ENCODE results near the gene CCND1. TPM values are rescaled to one million over a fixed set of nuclear protein-coding genes. Genes with fewer than 3 reads are reported as not detected.

Gene CCND1
- total RNA-seq, 2 experiments from 2014 or later = 0.68 TPM; not detected in 1

DNA sequence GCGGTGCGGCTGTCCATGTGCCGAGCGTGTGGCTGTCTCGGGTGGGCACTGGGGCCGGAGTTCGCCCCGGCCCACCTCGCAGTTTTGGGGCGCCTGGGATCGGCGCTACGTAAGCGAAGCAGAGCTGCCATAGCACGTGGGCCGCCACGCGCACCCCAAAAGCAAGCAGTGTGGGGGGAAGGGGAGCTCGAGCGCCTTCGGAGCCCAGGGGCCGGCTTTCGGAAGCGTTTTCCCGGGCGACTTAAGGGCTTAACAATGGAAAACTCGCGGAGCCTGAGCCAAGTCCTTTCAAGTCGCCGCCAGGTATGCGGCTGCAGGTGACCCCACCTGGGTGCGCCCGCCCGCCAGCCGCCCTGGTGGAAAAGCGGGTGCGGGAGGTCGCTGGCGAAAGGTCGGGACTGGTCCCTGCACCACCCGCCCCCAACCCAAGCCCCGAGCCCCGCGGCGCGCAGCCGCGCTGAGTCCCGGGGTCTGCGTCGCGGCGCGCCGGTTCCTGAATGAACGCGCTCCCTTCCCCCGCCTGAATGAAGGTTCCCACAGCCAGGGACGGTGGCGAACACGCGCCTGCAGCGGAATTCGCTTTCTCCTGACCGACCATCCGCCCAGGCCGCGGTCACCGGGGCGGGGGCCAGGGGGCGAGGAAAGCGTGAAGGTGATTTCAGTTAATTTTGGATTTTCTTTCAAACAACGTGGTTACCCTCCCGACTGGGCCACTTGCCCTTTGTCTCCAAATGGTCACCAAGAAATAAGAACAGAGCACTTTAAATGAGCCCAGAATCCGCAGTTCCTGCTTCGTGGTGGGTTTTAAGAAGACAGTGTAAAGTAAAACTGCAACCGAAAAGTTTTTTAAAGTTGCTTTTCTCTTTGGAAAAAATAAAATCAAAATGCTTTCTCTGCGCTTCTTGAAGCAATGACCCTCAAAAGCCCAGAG lies 2.8 kb upstream of the CCND1 start:
- Mint-ChIP-seq H3K4me3 (peak overlapping the region; percentile 22), H3K9me3 (ENCODE audit: insufficient read depth) (no peaks in the 10 kb centered on the region), H3K27me3 (ENCODE audit: low read depth) (peaks cover 60% of the 10 kb centered on the region), H3K4me1 (ENCODE audit: low read depth) (peaks cover 22% of the 10 kb centered on the region), H3K27ac (no peak overlapping the region), H3K36me3 (ENCODE audit: low read depth) (no peaks in the 10 kb centered on the region)
- ChIA-PET POLR2A (no interaction called here), CTCF (no interaction called here)
- no peak for ATAC-seq
- no peak for DNase-seq

DNA sequence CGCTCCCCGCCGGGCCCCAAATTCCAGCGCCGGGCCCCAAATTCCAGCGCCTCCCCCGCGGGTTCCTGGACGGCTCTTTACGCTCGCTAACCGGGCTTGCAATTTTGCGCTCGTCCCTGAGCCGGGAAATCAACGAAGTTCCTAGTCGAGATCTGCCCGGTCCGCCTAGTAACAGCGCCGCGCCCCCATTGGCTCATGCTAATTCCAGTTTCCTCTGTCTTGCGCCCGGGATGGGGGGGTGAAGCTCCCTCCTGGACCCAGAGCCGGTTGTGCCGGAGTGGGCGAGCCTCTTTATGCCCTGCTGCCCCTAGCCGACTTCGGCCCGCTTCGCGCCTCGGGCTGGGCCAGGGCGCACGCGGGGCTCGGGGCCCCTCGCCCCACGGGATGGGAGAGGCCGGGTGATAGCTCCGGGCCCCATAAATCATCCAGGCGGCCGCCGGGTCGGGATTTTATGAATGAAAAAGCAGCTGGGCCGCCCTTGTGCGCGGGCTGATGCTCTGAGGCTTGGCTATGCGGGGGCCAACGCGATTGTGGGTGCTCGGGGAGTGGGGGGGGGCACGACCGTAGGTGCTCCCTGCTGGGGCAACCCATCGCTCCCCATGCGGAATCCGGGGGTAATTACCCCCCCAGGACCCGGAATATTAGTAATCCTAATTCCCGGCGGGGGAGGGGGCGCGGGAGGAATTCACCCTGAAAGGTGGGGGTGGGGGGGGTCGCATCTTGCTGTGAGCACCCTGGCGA lies 1.8 kb upstream of the CCND1 start:
- Mint-ChIP-seq H3K36me3 (ENCODE audit: low read depth) (no peaks in the 10 kb centered on the region), H3K4me3 (peak overlapping the region; percentile 8), H3K9me3 (ENCODE audit: insufficient read depth) (no peaks in the 10 kb centered on the region), H3K4me1 (ENCODE audit: low read depth) (peaks cover 22% of the 10 kb centered on the region), H3K27ac (no peak overlapping the region), H3K27me3 (ENCODE audit: low read depth) (peaks cover 54% of the 10 kb centered on the region)
- POLR2A ChIA-PET = no interaction called here
- CTCF ChIA-PET = no interaction called here
- no peak for ATAC-seq
- DNase-seq = no peak

DNA sequence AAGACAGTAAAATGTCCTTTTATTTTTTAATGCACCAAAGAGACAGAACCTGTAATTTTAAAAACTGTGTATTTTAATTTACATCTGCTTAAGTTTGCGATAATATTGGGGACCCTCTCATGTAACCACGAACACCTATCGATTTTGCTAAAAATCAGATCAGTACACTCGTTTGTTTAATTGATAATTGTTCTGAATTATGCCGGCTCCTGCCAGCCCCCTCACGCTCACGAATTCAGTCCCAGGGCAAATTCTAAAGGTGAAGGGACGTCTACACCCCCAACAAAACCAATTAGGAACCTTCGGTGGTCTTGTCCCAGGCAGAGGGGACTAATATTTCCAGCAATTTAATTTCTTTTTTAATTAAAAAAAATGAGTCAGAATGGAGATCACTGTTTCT lies 1.1 kb upstream of the CCND1 start:
- Mint-ChIP-seq H3K27me3 (ENCODE audit: low read depth) (peaks cover 49% of the 10 kb centered on the region), H3K36me3 (ENCODE audit: low read depth) (no peaks in the 10 kb centered on the region), H3K9me3 (ENCODE audit: insufficient read depth) (no peaks in the 10 kb centered on the region), H3K4me3 (no peak overlapping the region), H3K27ac (no peak overlapping the region), H3K4me1 (ENCODE audit: low read depth) (peaks cover 22% of the 10 kb centered on the region)
- POLR2A ChIA-PET = no interaction called here
- DNase-seq = no peak
- CTCF ChIA-PET = no interaction called here
- ATAC-seq = no peak

DNA sequence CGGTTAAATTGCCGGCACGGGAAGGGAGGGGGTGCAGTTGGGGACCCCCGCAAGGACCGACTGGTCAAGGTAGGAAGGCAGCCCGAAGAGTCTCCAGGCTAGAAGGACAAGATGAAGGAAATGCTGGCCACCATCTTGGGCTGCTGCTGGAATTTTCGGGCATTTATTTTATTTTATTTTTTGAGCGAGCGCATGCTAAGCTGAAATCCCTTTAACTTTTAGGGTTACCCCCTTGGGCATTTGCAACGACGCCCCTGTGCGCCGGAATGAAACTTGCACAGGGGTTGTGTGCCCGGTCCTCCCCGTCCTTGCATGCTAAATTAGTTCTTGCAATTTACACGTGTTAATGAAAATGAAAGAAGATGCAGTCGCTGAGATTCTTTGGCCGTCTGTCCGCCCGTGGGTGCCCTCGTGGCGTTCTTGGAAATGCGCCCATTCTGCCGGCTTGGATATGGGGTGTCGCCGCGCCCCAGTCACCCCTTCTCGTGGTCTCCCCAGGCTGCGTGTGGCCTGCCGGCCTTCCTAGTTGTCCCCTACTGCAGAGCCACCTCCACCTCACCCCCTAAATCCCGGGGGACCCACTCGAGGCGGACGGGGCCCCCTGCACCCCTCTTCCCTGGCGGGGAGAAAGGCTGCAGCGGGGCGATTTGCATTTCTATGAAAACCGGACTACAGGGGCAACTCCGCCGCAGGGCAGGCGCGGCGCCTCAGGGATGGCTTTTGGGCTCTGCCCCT lies 529 bp upstream of the CCND1 start:
- Mint-ChIP-seq H3K36me3 (ENCODE audit: low read depth) (no peaks in the 10 kb centered on the region), H3K9me3 (ENCODE audit: insufficient read depth) (no peaks in the 10 kb centered on the region), H3K27ac (no peak overlapping the region), H3K27me3 (ENCODE audit: low read depth) (peaks cover 44% of the 10 kb centered on the region), H3K4me1 (ENCODE audit: low read depth) (peaks cover 22% of the 10 kb centered on the region), H3K4me3 (peak overlapping the region; percentile 43)
- ChIA-PET POLR2A (no interaction called here), CTCF (no interaction called here)
- DNase-seq (no peak), ATAC-seq (no peak)

DNA sequence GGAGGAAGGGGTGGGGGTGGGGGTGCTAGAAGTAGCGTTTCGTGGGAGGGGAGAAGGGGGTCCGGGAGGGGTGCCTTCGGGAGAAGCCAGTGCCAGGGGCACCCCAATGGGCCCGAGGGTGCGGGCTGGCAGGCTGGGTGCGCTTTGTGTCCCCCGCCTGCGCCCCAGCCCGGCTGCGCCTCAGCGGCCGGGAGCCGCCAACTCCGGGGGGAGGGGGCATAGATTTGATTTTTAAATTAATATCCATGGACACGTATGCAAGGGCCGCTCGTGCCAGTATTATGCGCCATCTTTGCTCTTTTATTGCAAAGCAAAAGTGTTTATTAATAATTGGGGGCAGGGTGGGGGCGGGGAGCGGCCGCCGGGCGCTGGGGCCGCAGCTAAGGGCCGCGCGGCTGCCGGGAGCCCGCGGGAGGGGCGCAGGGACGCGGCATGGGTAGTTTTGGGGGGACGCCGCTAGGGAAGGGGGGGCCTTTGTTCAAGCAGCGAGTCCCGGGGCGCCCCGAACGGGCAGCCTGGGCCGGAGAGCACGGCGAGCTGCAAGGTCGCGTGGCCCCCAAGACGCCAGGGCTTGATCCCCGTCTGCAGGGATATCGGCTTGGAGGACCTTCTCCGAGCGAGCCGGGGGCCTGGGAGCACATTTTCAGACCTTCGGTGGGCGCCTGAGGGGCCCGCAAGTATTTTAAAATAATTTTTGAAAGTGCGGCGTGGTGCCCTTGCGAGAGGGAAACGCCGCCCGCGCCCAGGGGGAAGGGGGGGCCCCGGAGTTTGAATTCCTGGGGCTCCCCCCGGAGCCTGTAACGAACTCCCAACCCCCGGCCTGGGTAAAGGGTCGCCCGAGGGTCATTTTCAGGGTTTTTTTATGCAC lies 959 bp downstream of the CCND1 start:
- no peaks in the 10 kb centered on the region for H3K36me3 Mint-ChIP-seq (ENCODE audit: low read depth)
- ChIA-PET CTCF (interaction anchor here (1.3 to 3.7 kb wide), 3 partner anchors 330 to 540 kb away, joined by 4 to 23 read pairs (median 14); no protein-coding TSS in a partner anchor), POLR2A (no interaction called here)
- H3K9me3 Mint-ChIP-seq (ENCODE audit: insufficient read depth) = no peaks in the 10 kb centered on the region
- peaks cover 32% of the 10 kb centered on the region for H3K27me3 Mint-ChIP-seq (ENCODE audit: low read depth)
- ATAC-seq (no peak), DNase-seq (no peak)
- peak overlapping the region; percentile 56 for H3K4me3 Mint-ChIP-seq
- peaks cover 20% of the 10 kb centered on the region for H3K4me1 Mint-ChIP-seq (ENCODE audit: low read depth)
- no peak overlapping the region for H3K27ac Mint-ChIP-seq

DNA sequence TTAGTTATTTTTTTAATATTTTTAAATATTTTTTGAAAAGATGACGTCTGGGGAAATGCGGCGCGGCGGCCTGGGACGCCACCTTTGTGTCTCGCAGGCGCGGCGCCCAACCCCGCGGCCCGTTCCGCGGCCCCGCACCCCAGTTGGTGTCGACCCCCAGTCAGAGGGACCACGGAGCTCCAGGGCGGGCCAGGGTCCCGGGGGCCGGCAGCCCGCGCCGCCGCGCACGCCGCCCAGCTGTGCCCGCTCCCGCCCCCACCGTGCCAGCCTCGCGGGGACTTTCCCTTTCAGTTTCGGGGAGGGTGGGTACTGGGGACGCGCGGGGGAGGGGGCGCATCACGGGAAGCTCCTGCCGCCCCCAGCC lies 1.6 kb downstream of the CCND1 start:
- Mint-ChIP-seq H3K4me1 (ENCODE audit: low read depth) (peaks cover 16% of the 10 kb centered on the region), H3K4me3 (peak overlapping the region; percentile 56), H3K27ac (no peak overlapping the region), H3K27me3 (ENCODE audit: low read depth) (peaks cover 29% of the 10 kb centered on the region), H3K36me3 (ENCODE audit: low read depth) (no peaks in the 10 kb centered on the region), H3K9me3 (ENCODE audit: insufficient read depth) (no peaks in the 10 kb centered on the region)
- ChIA-PET CTCF (interaction anchor here (0.7 to 3.7 kb wide), 7 partner anchors 11 to 544 kb away, joined by 3 to 23 read pairs (median 6); no protein-coding TSS in a partner anchor), POLR2A (no interaction called here)
- peak; percentile 41 for ATAC-seq
- peak; percentile 57 for DNase-seq

DNA sequence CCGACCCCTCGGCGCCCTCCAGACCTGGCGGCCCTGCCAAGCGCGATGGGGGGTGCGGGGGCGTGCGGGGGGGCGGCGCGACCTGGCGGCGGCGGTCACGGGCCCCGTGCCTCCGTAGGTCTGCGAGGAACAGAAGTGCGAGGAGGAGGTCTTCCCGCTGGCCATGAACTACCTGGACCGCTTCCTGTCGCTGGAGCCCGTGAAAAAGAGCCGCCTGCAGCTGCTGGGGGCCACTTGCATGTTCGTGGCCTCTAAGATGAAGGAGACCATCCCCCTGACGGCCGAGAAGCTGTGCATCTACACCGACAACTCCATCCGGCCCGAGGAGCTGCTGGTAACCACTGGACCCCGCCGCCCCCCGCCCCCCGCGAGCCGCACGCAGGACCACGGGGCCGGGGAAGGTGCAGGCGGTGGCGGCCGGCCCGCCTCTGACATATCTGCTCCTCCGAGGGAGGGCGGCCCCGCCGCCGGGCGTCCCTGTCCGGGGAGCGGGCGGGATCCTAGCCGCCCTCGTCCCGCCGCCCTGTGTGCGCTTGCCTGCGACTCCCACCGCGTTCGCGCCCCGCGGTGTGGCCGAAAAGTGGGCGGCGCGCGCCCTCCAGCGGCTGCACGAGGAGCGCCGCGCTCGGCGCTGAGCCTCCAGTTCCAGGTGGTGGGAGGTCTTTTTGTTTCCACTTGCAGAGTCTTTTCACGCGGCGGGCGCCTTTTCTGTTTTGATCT lies 2.1 kb downstream of the CCND1 start:
- Mint-ChIP-seq H3K27ac (no peak overlapping the region), H3K9me3 (ENCODE audit: insufficient read depth) (no peaks in the 10 kb centered on the region), H3K4me3 (peak overlapping the region; percentile 67), H3K27me3 (ENCODE audit: low read depth) (peaks cover 24% of the 10 kb centered on the region), H3K36me3 (ENCODE audit: low read depth) (no peaks in the 10 kb centered on the region), H3K4me1 (ENCODE audit: low read depth) (peaks cover 12% of the 10 kb centered on the region)
- DNase-seq (peak; percentile 80), ATAC-seq (peak; percentile 90)
- POLR2A ChIA-PET = no interaction called here
- CTCF ChIA-PET = interaction anchor here (0.7 to 3.7 kb wide), 7 partner anchors 11 to 545 kb away, joined by 3 to 23 read pairs (median 6); no protein-coding TSS in a partner anchor

DNA sequence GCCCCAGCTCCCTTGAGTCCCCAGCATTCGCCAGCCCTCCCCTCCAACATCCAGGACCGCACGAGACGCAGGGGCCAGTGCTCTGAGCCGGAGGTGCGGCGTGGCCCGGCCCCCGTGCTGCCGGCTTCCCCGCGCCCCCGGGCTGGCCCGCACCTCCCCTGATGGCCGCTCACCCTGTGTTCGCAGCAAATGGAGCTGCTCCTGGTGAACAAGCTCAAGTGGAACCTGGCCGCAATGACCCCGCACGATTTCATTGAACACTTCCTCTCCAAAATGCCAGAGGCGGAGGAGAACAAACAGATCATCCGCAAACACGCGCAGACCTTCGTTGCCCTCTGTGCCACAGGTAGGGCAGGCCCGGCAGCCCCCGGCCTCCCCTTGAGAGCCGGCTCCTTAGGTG lies 2.7 kb downstream of the CCND1 start:
- ChIA-PET POLR2A (no interaction called here), CTCF (interaction anchor here (1.0 to 3.7 kb wide), 6 partner anchors 27 to 545 kb away, joined by 3 to 23 read pairs (median 6); no protein-coding TSS in a partner anchor)
- no peak for DNase-seq
- peaks cover 21% of the 10 kb centered on the region for H3K27me3 Mint-ChIP-seq (ENCODE audit: low read depth)
- no peak overlapping the region for H3K27ac Mint-ChIP-seq
- peak overlapping the region; percentile 56 for H3K4me3 Mint-ChIP-seq
- ATAC-seq = peak; percentile 2
- no peaks in the 10 kb centered on the region for H3K36me3 Mint-ChIP-seq (ENCODE audit: low read depth)
- H3K4me1 Mint-ChIP-seq (ENCODE audit: low read depth) = peaks cover 10% of the 10 kb centered on the region
- no peaks in the 10 kb centered on the region for H3K9me3 Mint-ChIP-seq (ENCODE audit: insufficient read depth)

DNA sequence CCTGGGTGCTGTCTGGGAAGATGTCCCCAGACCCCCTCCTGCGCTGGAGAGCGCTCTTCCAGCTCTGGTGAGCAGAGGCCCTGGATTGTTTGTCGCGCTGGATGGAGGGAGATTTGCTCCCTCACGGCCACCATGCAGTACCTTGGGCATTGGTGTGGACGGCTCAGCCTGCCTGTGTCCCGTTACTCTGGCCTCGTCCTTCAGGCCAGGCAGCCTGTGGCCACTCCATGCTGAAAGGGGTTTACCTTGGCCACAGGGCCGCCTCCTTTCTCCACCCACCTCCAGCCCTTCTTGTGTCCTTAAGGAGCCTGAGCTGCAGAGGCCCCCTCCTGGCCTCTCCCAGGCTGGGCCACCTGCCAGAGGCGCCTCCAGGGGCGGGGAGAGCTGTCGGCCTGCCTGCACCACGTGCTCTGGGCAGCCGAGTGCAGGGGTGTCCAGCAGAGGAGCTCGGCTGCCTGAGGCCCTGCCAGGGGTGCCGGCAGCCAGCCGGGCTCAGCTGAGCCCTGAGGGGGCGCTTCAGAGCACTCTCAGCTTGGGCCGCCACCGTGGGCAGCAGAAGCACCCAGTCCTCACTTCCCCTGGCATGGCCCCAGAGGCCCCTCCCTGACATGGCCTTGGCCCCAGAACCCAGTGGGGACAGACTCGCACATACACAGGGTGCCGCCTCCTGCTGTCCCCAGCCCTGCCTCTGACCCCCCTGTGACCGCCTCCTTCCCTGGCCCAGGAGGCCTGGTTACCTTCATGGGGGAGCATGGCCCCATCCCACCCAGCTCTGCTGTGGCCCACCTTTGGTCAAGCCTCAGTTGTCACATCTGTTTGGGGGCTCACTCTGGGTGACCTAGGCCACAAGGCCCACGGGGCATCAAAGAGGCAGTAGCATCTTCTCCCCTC lies 3.4 kb downstream of the CCND1 start:
- H3K36me3 Mint-ChIP-seq (ENCODE audit: low read depth) = no peaks in the 10 kb centered on the region
- peak overlapping the region; percentile 49 for H3K4me3 Mint-ChIP-seq
- POLR2A ChIA-PET = no interaction called here
- ATAC-seq = no peak
- peaks cover 17% of the 10 kb centered on the region for H3K27me3 Mint-ChIP-seq (ENCODE audit: low read depth)
- CTCF ChIA-PET = interaction anchor here (0.8 to 3.7 kb wide), 4 partner anchors 25 to 543 kb away, joined by 4 to 23 read pairs (median 10); no protein-coding TSS in a partner anchor
- DNase-seq = no peak
- no peaks in the 10 kb centered on the region for H3K9me3 Mint-ChIP-seq (ENCODE audit: insufficient read depth)
- H3K4me1 Mint-ChIP-seq (ENCODE audit: low read depth) = peaks cover 10% of the 10 kb centered on the region
- no peak overlapping the region for H3K27ac Mint-ChIP-seq
